GM12874 (cell line): Measurements from ENCODE around the gene RICTOR.

Source experiments
- TF ChIP-seq, protein P1 (sequence below): IDR thresholded peaks from 2 replicates; pipeline ENCODE4 v1.5.1; 2011; ENCODE audit warnings: low read depth, mild to moderate bottlenecking, control low read depth, low read length, moderate library complexity; ENCODE audit not compliant: insufficient read depth

The RICTOR gene

GRCh38 chr5:39015743-39016586 lies 58.2 kb downstream of the RICTOR start:
- TF ChIP-seq, protein P1, sequence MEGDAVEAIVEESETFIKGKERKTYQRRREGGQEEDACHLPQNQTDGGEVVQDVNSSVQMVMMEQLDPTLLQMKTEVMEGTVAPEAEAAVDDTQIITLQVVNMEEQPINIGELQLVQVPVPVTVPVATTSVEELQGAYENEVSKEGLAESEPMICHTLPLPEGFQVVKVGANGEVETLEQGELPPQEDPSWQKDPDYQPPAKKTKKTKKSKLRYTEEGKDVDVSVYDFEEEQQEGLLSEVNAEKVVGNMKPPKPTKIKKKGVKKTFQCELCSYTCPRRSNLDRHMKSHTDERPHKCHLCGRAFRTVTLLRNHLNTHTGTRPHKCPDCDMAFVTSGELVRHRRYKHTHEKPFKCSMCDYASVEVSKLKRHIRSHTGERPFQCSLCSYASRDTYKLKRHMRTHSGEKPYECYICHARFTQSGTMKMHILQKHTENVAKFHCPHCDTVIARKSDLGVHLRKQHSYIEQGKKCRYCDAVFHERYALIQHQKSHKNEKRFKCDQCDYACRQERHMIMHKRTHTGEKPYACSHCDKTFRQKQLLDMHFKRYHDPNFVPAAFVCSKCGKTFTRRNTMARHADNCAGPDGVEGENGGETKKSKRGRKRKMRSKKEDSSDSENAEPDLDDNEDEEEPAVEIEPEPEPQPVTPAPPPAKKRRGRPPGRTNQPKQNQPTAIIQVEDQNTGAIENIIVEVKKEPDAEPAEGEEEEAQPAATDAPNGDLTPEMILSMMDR = no peak

DNA sequence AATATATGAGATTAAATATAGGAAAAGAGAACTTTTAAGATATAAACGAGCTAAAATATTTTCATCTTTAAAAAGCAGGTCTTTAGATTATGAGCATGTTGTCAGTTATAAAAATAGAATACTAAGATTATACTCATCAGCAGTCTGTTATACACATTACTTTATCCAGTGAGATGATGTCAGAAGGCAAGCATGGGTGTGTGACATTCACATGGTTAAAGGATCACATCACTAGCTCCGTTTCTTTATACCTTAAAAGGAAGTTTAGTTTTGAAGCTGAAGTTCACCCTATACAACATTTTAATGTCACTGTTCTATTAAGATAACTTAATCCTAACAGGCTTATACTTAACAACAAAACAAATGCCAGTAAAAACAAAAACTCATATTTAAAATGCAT lies 59.6 kb downstream of the RICTOR start:
- TF ChIP-seq, protein P1 = no peak

- TF ChIP-seq, protein P1 = no peak
These were observed 60.3 kb downstream of the RICTOR start for GRCh38 chr5:39013938-39014337.

DNA sequence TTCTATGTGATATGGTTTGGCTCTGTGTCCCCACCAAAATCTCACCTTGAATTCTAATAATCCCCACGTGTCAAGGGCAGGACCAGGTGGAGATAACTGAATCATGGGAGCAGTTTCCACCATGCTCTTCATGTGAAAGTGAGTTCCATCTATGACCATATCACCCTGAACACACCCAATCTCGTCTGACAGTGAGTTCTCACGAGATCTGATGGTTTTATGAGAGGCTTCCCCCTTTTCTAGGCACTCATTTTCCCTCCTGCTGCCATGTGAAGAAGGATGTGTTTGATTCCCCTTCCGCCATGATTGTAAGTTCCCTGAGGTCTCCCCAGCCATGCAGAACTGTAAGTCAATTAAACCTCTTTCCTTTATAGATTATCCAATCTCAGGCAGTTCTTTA lies 64.2 kb downstream of the RICTOR start:
- TF ChIP-seq, protein P1 = no peak

- TF ChIP-seq, protein P1 = no peak
These were observed 64.9 kb downstream of the RICTOR start for GRCh38 chr5:39009280-39009679.

GRCh38 chr5:39006650-39007049 lies 67.5 kb downstream of the RICTOR start:
- TF ChIP-seq, protein P1 = no peak

- TF ChIP-seq, protein P1 = no peak
These were observed 68.5 kb downstream of the RICTOR start for GRCh38 chr5:39005566-39006232.
